ENCODE data around the gene KCNAB1.

DNA sequence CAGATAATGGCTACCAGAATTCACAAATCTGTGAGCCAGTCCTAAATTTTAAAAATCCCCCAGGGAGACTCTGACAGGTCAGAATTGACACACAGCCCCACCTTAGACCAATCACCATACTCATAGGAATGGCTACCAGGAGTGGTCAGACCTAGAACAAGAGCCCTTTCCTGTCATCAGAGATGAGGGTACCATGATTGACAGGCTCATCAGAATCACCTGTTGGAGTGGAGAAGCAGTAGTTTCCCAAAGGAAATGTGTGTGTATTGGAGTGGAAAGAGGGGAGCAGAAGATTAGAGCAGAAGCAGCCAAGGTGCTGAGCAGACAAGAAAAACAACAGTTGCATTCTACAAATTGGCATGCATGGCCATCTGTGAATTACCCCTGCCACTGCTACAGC is 461.6 kb downstream of the KCNAB1 start:
- TF ChIP-seq, protein P1, sequence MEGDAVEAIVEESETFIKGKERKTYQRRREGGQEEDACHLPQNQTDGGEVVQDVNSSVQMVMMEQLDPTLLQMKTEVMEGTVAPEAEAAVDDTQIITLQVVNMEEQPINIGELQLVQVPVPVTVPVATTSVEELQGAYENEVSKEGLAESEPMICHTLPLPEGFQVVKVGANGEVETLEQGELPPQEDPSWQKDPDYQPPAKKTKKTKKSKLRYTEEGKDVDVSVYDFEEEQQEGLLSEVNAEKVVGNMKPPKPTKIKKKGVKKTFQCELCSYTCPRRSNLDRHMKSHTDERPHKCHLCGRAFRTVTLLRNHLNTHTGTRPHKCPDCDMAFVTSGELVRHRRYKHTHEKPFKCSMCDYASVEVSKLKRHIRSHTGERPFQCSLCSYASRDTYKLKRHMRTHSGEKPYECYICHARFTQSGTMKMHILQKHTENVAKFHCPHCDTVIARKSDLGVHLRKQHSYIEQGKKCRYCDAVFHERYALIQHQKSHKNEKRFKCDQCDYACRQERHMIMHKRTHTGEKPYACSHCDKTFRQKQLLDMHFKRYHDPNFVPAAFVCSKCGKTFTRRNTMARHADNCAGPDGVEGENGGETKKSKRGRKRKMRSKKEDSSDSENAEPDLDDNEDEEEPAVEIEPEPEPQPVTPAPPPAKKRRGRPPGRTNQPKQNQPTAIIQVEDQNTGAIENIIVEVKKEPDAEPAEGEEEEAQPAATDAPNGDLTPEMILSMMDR (conservative IDR thresholded peaks at IDR 0.05; ENCODE audit: low read length), result no peak
- no peak for TF ChIP-seq EZH2phosphoT487 (IDR thresholded peaks at IDR 0.05; ENCODE audit: borderline replicate concordance)

All from Loucy (cell line).